Fibroblast of the aortic adventitia (primary cell): ENCODE results near the gene NAIF1. TPM values are rescaled to one million over a fixed set of nuclear protein-coding genes. Genes with fewer than 3 reads are reported as not detected.

Experiments
- DNase-seq: peaks from one replicate; pipeline ENCODE4 v3.0.0-alpha.2; 2010; ENCODE audit warnings: low read depth
- H3K4me3 ChIP-seq: 2 replicates; pipeline ENCODE4 v1.5.1; 2011; ENCODE audit warnings: low read depth, mild to moderate bottlenecking, control low read depth, low read length, moderate library complexity
- total RNA-seq: library from RNA; depleted of rRNA; stranded (reverse); fragments of >200 nt; gene quantifications from 2 replicates; pipeline ENCODE4 v1.2.3, GENCODE V29; 2012; ENCODE audit warnings: low replicate concordance
- TF ChIP-seq, protein P1 (sequence below): IDR thresholded peaks from 2 replicates; pipeline ENCODE4 v1.5.1; 2011; ENCODE audit warnings: mild to moderate bottlenecking, low read length, control low read depth, inconsistent platforms; ENCODE audit not compliant: insufficient read depth

Gene NAIF1
- total RNA-seq, 1 donor = 7.5 TPM

DNA sequence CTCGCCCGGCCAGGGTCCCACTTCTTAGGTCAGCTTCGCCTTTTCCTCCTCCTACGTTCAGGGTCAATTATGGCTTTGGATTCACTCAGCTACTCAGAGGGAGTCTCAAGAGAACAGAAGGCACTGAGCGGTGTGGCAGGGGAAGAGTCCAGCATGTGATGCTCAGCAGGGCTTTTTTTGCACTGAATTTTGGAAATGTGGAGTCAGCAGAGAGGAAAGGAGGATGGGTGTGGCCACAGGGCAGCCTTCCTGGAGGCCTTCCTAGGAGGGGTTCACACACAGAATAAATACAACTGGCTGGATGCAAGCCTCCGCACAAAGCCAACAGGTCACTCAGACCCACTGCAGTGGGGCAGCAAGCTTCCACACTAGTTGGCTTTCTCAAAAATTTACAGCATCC is 4.8 kb downstream of the NAIF1 start:
- H3K4me3 ChIP-seq = no peak overlapping the region
- DNase-seq = no peak
- TF ChIP-seq, protein P1, sequence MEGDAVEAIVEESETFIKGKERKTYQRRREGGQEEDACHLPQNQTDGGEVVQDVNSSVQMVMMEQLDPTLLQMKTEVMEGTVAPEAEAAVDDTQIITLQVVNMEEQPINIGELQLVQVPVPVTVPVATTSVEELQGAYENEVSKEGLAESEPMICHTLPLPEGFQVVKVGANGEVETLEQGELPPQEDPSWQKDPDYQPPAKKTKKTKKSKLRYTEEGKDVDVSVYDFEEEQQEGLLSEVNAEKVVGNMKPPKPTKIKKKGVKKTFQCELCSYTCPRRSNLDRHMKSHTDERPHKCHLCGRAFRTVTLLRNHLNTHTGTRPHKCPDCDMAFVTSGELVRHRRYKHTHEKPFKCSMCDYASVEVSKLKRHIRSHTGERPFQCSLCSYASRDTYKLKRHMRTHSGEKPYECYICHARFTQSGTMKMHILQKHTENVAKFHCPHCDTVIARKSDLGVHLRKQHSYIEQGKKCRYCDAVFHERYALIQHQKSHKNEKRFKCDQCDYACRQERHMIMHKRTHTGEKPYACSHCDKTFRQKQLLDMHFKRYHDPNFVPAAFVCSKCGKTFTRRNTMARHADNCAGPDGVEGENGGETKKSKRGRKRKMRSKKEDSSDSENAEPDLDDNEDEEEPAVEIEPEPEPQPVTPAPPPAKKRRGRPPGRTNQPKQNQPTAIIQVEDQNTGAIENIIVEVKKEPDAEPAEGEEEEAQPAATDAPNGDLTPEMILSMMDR = no peak

DNA sequence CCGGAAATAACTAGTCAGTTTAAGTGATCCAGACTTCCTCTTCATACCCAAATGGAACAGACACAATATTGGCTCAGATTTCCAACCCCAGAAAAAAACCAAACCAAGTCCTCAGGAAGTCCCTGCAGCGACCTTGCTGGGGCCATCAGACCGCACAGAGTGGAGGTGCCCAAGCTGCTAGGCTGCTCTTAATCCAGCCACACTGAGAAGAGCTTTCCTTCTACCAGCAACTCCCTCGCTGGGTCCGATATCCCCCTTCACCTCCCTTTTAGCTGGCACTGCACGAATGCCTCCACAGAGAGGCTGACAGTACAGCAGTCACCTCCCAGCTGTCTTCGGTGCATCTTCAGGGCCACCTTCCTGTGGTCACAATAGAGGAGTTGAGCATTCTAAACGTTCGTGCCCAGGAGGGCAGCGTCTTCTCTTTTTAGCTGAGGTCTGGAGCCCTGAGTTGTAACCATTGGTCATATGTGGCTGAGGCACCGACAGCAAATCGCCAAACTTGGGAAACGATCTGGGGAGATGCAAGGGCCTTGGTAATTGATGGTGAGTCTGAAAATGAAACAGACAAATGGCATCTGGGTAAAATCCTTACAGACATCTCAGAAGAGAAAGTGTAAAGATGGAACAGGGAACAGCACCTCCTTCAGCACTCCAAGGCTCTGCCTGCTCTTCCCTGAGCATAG is 5.7 kb downstream of the NAIF1 start:
- TF ChIP-seq, protein P1 = no peak

DNA sequence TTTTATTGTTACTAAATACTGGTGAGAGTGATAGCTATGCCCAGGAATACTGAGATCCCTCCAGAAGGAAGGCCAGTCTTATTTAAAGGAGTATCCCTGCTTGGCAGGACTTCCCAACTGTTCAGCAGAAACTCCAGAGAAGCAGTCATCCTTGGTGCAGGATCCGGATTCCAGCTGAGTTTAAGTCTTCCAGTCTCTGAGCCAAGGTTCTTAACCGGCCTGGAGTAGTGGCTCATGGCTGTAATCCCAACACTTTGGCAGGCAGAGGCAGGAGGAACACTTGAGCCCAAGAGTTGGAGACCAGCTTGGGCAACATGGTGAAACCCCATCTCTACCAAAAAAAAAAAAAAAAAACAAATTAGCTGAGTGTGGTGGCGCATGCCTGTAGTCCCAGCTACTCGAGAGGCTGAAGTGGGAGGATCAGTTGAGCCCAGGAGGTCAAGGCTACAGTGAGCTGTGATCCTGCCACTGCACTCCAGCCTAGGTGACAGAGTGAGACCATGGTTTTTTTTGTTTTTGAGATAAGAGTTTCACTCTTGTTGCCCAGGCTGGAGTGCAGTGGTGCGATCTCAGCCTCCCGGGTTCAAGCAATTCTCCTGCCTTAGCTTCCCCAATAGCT is 7.6 kb downstream of the NAIF1 start:
- DNase-seq = peak; percentile 61
- TF ChIP-seq, protein P1 = no peak
- no peak overlapping the region for H3K4me3 ChIP-seq

More for the DNA sequence above, 5.7 kb downstream of the NAIF1 start:
- no peak overlapping the region for H3K4me3 ChIP-seq
- DNase-seq = no peak

DNA sequence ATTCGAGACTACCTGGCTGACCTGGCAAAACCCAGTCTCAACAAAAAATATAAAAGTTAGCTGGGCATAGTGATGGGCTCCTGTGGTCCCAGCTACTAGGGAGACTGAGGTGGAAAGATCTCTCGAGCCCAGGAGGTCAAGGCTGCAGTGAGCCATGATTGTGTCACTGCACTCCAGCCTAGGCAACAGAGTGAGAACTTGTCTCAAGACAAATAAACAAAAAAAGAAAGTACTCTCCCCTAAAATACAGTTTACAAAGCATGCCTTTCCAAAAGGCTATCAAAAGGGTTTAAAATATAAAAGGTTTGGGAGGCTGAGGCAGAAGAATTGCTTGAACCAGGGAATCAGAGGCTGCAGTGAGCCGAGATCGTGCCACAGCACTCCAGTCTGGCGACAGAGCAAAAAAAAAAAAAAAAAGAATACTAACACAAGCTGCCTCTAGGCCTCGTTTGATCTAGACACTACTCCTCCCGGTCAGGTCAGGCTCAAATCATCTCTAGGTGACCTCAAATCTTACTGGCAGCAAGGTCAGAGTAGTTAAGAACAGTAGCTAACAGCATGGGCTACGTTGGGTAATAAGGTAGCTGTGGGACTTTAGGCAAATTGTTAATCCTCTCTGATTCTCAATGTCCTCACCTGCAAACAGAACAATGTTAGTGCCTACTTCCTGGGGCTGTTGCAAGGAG is 9.3 kb downstream of the NAIF1 start:
- H3K4me3 ChIP-seq = no peak overlapping the region
- no peak for DNase-seq
- TF ChIP-seq, protein P1 = no peak

DNA sequence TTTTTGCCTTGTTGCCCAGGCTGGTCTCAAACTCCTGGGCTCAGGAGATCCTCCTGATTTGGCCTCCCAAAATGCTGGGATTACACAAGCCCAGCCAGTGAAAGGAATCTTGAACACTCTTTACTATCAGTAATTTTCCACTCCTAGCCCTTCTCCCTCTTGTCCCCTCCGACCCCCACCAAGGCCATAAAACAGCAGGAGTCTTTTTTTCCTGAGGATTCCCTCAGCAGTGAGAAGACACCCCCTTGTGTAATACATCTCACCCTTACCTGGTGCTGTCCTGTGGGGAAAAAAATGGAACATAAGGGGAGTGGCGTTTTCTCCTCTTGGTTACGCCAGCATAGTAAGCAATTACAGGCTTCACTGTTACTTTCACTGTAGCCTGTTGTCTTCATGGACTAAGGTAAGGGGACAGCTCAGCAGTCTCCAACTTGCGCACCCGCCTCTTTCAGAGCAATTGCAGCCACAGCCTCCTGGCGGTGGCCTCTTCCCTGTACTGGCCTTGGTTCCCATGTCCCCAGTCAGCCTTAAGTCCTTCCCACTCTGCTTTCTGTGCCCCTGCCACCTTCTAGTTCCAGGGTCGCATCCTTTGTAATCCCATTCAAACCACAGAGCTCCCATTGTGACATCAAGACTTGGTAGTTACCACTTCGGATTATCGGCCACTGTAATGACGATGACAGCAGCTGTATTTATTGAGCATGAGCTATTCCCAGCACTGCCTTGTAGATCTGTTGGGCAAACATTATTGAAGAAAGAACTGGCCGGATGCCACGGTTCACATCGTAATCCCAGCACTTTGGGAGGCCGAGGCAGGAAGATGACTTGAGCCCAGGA is 10.0 kb downstream of the NAIF1 start:
- no peak overlapping the region for H3K4me3 ChIP-seq
- DNase-seq = no peak
- TF ChIP-seq, protein P1 = no peak

DNA sequence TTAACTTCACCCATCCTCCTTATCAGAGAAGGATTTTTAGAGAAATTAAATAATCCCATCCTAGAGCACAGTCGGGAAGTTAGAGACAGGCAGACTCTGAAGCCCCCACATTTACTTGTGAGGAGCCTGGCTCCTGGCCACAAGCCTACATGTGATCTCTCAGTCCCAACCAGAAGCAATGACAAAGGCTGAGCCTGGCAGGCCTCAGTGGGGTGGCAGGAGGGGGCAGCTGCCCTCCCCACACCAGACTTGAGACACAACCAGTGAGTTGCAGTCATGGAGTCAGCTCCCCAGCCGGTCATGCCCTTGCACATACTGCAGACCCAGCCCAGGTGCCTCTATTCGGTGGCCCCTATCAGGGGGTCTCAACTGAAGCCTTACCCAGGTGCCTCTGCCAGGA is 11.0 kb downstream of the NAIF1 start:
- DNase-seq = no peak
- H3K4me3 ChIP-seq = no peak overlapping the region
- TF ChIP-seq, protein P1 = no peak
